SK-N-SH (cell line): ENCODE measurements around the gene DMD.

Experiments
- CHD2 ChIP-seq: fragments of 150-350 bp; IDR thresholded peaks from 2 replicates; pipeline ENCODE4 v1.6.1; 2018; ENCODE audit warnings: low read length; ENCODE audit not compliant: partially characterized antibody
- CTCF ChIP-seq: fragments of 200-600 bp; sonication (generic); IDR thresholded peaks from 2 replicates; pipeline ENCODE4 v1.6.1; 2017; ENCODE audit warnings: antibody characterized with exemption, mild to moderate bottlenecking, moderate library complexity
- EP300 ChIP-seq, 2 experiments: IDR thresholded peaks; 2 replicates each; pipeline versions ENCODE4 v1.4.0 to v1.6.1; 2012; ENCODE audit warnings: borderline replicate concordance in 1 of 2, low read depth in 1 of 2, low read length in 1 of 2
- GABPA ChIP-seq: IDR thresholded peaks from 2 replicates; pipeline ENCODE4 v1.4.0; 2012; ENCODE audit warnings: low read depth, mild to moderate bottlenecking
- GATA2 ChIP-seq: sonication (generic); formaldehyde crosslinking; IDR thresholded peaks from 2 replicates; pipeline ENCODE4 v1.5.0; 2020; ENCODE audit warnings: mild to moderate bottlenecking, missing genetic modification reagents
- IRF3 ChIP-seq: fragments of 150-350 bp; IDR thresholded peaks from 2 replicates; pipeline ENCODE4 v1.6.1; 2016; ENCODE audit warnings: mild to moderate bottlenecking, low read depth, low read length
- JUND ChIP-seq: IDR thresholded peaks from 2 replicates; pipeline ENCODE4 v1.4.0; 2012
- POLR2AphosphoS5 ChIP-seq: IDR thresholded peaks from 2 replicates; pipeline ENCODE4 v1.6.1; 2012; ENCODE audit warnings: low read depth, low read length
- RCOR1 ChIP-seq: fragments of 150-350 bp; IDR thresholded peaks from 2 replicates; pipeline ENCODE4 v1.6.1; 2017; ENCODE audit warnings: antibody characterized with exemption, low read length
- REST ChIP-seq: IDR thresholded peaks from 2 replicates; pipeline ENCODE4 v1.6.1; 2012; ENCODE audit warnings: mild to moderate bottlenecking, low read depth, low read length, moderate library complexity
- YY1 ChIP-seq: IDR thresholded peaks from 2 replicates; pipeline ENCODE4 v1.4.0; 2012; ENCODE audit warnings: low read depth, mild to moderate bottlenecking

- TF ChIP-seq CTCF (no peak), RCOR1 (no peak), JUND (no peak), YY1 (no peak), POLR2AphosphoS5 (no peak), EP300 (IDR thresholded peaks at IDR 0.05; ENCODE audit: borderline replicate concordance in 1 of 2, low read depth in 1 of 2, low read length in 1 of 2) (no peak), IRF3 (no peak), GATA2 (CRISPR knock-in tag) (no peak), GABPA (no peak), CHD2 (no peak), REST (no peak)
These were observed 2033.1 kb downstream of the DMD start for GRCh38 chrX:31178064-31178768.
